ENCODE measurements around the gene NMNAT2. TPM values are rescaled to one million over a fixed set of nuclear protein-coding genes. Genes with fewer than 3 reads are reported as not detected.

NMNAT2 gene
- total RNA-seq, 2 donors from 2014 or later, result 0.27 to 1.4 TPM

DNA sequence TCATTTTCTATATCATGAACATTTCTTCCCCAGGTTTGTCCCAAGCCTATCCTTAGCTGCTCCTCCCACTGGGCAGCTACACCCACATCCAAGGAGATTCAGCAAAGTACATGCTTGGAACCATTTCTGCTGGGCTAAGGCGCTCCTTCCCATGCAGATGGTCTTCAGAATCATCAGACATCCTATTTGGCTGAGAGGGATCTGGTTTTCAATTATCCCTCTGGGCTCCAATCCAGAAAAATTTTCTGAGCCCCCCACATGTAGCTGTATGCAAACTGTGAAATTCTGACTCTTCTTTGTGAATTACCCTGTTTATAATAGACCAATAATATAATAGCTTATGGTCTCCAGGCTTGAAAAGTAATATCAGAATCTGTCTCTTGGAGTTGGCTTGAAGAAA, 132.9 kb downstream of the NMNAT2 start:
- H3K36me3 ChIP-seq, result no peaks in the 10 kb centered on the region
- intact Hi-C loops (cut with DNase I), result no loop called here
- no peak overlapping the region for H3K4me3 ChIP-seq
- no peaks in the 10 kb centered on the region for H3K4me1 ChIP-seq
- H3K27me3 ChIP-seq, result no peaks in the 10 kb centered on the region
- no peak overlapping the region for H3K27ac ChIP-seq
- TF ChIP-seq, protein P1, sequence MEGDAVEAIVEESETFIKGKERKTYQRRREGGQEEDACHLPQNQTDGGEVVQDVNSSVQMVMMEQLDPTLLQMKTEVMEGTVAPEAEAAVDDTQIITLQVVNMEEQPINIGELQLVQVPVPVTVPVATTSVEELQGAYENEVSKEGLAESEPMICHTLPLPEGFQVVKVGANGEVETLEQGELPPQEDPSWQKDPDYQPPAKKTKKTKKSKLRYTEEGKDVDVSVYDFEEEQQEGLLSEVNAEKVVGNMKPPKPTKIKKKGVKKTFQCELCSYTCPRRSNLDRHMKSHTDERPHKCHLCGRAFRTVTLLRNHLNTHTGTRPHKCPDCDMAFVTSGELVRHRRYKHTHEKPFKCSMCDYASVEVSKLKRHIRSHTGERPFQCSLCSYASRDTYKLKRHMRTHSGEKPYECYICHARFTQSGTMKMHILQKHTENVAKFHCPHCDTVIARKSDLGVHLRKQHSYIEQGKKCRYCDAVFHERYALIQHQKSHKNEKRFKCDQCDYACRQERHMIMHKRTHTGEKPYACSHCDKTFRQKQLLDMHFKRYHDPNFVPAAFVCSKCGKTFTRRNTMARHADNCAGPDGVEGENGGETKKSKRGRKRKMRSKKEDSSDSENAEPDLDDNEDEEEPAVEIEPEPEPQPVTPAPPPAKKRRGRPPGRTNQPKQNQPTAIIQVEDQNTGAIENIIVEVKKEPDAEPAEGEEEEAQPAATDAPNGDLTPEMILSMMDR (IDR thresholded peaks at IDR 0.05), result no peak
- no peak for DNase-seq
- H3K9ac ChIP-seq (ENCODE audit: low read depth in 2 of 2, low read length in 2 of 2), result no peak overlapping the region
- no peaks in the 10 kb centered on the region for H3K9me3 ChIP-seq

DNA sequence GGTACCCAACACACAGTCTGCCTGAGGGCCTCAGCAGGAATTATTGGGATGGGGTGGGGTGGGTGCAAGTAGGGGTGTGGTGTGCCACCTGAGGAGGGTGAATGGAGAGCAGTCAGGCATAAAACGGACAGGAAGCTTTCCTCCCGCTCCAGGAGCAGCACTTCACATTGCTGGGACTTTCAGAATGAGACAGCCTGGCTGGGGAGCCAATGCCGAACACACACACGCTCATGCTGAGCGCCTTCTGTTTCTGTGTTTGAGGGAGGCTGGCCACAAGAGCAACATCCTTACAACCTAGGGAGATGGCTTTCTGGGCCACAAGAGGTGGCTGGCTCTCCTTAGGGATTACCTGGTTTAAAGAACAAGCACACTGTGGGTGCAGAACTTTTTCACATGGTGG, 134.1 kb downstream of the NMNAT2 start:
- no peak overlapping the region for H3K27ac ChIP-seq
- TF ChIP-seq, protein P1 (IDR thresholded peaks at IDR 0.05), result no peak

DNA sequence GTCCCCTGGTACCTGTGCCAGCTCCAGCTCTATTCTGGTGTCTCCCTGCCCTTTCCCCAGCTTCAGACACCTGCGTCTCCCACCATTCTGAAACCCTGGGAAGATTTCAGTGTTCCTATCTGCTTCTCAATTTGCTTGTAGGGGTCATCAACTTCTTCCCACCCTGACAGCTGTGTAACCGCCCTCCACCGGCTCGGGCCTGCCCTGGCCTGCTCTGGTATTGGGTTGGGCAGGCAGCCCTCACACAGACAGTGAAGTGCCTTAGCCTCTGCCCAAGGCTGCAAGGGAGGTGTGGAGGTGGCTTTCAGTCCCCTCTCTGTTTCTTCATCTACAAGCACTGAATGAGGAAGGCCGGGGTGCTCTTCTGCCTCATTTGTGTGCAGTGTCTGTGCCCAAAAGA, 134.9 kb downstream of the NMNAT2 start:
- H3K4me3 ChIP-seq, result no peak overlapping the region
- TF ChIP-seq, protein P1 (IDR thresholded peaks at IDR 0.05), result no peak
- DNase-seq, result no peak
- no peaks in the 10 kb centered on the region for H3K36me3 ChIP-seq
- no peaks in the 10 kb centered on the region for H3K27me3 ChIP-seq
- H3K27ac ChIP-seq, result no peak overlapping the region
- intact Hi-C loops (cut with DNase I), result loop anchor here (2.0 to 5.0 kb wide), 4 partner anchors 34 to 339 kb away; no protein-coding TSS in a partner anchor
- no peak overlapping the region for H3K9ac ChIP-seq (ENCODE audit: low read depth in 2 of 2, low read length in 2 of 2)
- no peaks in the 10 kb centered on the region for H3K9me3 ChIP-seq
- H3K4me1 ChIP-seq, result no peaks in the 10 kb centered on the region

More for the DNA sequence above, 134.1 kb downstream of the NMNAT2 start:
- H3K36me3 ChIP-seq, result no peaks in the 10 kb centered on the region
- intact Hi-C loops (cut with DNase I), result loop anchor here (5.0 kb wide), 3 partner anchors 33 to 338 kb away; no protein-coding TSS in a partner anchor
- H3K4me1 ChIP-seq, result no peaks in the 10 kb centered on the region
- no peak for DNase-seq
- no peaks in the 10 kb centered on the region for H3K27me3 ChIP-seq
- no peaks in the 10 kb centered on the region for H3K9me3 ChIP-seq
- H3K9ac ChIP-seq (ENCODE audit: low read depth in 2 of 2, low read length in 2 of 2), result no peak overlapping the region
- H3K4me3 ChIP-seq, result no peak overlapping the region

DNA sequence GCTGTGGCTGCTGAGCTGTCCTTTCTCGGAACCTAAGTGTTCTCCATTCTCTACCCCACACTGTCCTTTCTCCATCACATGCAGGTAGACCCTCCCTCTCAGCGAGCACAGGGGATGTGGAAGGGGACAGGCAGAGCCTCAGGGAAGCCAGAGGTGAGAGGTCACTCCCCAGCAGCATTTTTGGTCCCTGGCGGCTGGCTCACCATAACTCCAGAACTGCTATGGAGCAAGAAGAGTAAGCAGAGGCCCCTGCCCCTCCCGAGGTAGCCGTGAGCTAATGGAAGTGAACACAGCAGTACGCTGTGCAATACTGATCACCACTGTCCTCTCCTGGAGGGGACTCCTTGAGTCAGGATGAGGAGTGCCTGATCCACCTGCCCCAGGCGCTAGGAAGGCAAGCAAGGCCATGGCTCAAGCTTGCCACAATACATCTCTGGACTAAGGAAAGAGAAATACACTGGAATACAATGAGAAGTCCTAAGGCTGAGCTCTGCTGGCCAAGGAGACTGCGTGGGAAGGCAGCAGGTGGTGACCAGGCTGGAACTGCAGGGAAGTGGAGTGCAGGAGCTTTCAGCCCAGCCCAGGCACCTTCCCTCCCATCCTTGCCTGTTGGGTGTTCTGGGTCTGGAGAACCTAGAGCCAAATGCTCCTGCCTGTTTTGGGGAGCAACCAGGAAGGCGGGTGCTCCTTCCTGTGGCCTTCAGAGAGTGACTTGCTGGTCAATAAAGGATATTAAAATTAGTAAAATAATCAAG, 135.9 kb downstream of the NMNAT2 start:
- H3K36me3 ChIP-seq, result no peaks in the 10 kb centered on the region
- H3K9me3 ChIP-seq, result no peaks in the 10 kb centered on the region
- DNase-seq, result no peak
- H3K9ac ChIP-seq (ENCODE audit: low read depth in 2 of 2, low read length in 2 of 2), result no peak overlapping the region
- peak overlapping the region; percentile 27 for H3K27ac ChIP-seq
- intact Hi-C loops (cut with DNase I), result loop anchor here (2.0 to 5.0 kb wide), 4 partner anchors 35 to 340 kb away; no protein-coding TSS in a partner anchor
- TF ChIP-seq, protein P1 (IDR thresholded peaks at IDR 0.05), result no peak
- H3K27me3 ChIP-seq, result no peaks in the 10 kb centered on the region
- H3K4me1 ChIP-seq, result no peaks in the 10 kb centered on the region
- H3K4me3 ChIP-seq, result no peak overlapping the region

DNA sequence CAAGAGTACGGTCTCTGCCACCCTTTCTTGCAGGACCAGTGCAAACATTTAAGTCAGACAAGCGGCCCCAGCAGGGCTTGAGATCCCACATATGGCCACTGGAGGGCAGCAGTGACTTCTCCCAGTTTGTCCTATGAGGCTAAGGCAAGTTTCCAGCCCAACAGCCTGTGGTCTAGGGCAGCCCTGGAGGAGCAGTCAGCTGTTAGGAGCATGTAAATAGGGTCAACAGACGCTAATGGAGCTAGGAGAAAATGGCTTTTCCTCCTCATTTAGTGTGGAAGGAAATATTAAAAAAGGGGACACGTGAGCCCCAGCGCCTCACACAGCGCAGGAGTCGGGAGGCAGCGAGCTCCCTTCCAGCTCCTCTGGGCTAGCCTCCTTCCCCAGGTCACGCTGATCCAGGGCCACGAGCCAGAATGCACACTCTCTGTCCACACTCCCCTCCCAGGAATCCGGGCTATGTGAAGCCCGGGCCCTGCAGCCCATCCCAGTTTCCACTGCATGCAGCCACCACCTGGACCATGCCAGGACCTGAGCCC, 136.6 kb downstream of the NMNAT2 start:
- TF ChIP-seq, protein P1 (IDR thresholded peaks at IDR 0.05), result peak; percentile 89
- Histone ChIP-seq H3K27me3 (no peaks in the 10 kb centered on the region), H3K9me3 (no peaks in the 10 kb centered on the region), H3K9ac (ENCODE audit: low read depth in 2 of 2, low read length in 2 of 2) (no peak overlapping the region), H3K4me1 (no peaks in the 10 kb centered on the region), H3K4me3 (no peak overlapping the region), H3K36me3 (no peaks in the 10 kb centered on the region), H3K27ac (peak overlapping the region; percentile 27)
- peak; percentile 87 for DNase-seq
- intact Hi-C loops (cut with DNase I), result loop anchor here (2.0 to 5.0 kb wide), 4 partner anchors 36 to 341 kb away; no protein-coding TSS in a partner anchor

Measured in colonic mucosa (tissue), 4 donors.